ENCODE measurements around the gene NDUFA8. TPM values are rescaled to one million over a fixed set of nuclear protein-coding genes. Genes with fewer than 3 reads are reported as not detected.

The NDUFA8 gene
- total RNA-seq, 1 experiment from 2014 or later = 60.7 TPM

DNA sequence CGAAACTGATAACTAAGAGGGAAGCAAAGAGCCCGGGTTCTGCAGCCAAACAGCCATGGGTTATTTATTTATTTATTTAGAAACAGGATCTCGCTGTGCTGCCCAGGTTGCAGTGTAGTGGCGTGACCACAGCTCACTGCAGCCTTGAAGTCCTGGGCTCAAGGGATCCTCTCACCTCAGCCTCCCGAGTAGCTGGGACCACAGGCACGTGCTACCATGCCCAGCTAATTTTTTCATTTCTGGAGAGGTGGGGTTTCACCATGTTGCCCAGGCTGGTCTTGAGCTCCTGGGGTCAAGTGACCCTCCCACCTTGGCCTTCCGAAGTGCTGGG is 24.1 kb downstream of the NDUFA8 start:
- Histone ChIP-seq H3K9me3 (ENCODE audit: control insufficient read depth, low read depth, low read length) (no peaks in the 10 kb centered on the region), H4K5ac (ENCODE audit: insufficient read length, low read depth, low read length) (no peak overlapping the region), H3K4me1 (ENCODE audit: insufficient read depth, low read length) (peaks cover 10% of the 10 kb centered on the region; the same call in 1 of the 2 replicates), H3K23me2 (ENCODE audit: insufficient read length, low read depth, low read length, poor library complexity, severe bottlenecking) (no peaks in the 10 kb centered on the region), H4K91ac (ENCODE audit: insufficient read length, low read depth, low read length) (no peak overlapping the region), H4K20me1 (ENCODE audit: control insufficient read depth, insufficient read depth, insufficient read length) (no peaks in the 10 kb centered on the region), H3K56ac (ENCODE audit: insufficient read length, low read depth, low read length) (no peak overlapping the region), H3K18ac (ENCODE audit: insufficient read length, low read depth, low read length) (no peak overlapping the region), H3K4me2 (ENCODE audit: insufficient read depth, insufficient read length, low read length) (no peak overlapping the region), H3K79me1 (ENCODE audit: insufficient read depth, low read depth, low read length, poor library complexity, severe bottlenecking) (no peaks in the 10 kb centered on the region), H3K79me2 (ENCODE audit: insufficient read depth, low read length) (no peaks in the 10 kb centered on the region), H2AFZ (ENCODE audit: low read length) (no peak overlapping the region), H3K27ac (ENCODE audit: insufficient read length, low read depth, low read length) (no peak overlapping the region), H3K23ac (ENCODE audit: insufficient read length, low read depth, low read length) (no peak overlapping the region), H2BK15ac (ENCODE audit: low read depth, low read length) (no peak overlapping the region), H3T11ph (ENCODE audit: low read length) (no peak overlapping the region), H2BK5ac (ENCODE audit: insufficient read length, low read length) (no peak overlapping the region), H4K8ac (replicated peaks; ENCODE audit: insufficient read length, low read depth, low read length) (no peak overlapping the region), H3K9ac (ENCODE audit: extremely low read depth, insufficient read length, low read length) (no peak overlapping the region), H3K14ac (ENCODE audit: insufficient read depth, low read length) (no peak overlapping the region), H3K27me3 (ENCODE audit: insufficient read depth, low read length) (no peaks in the 10 kb centered on the region), H2BK20ac (ENCODE audit: low read depth, low read length, poor library complexity, severe bottlenecking) (no peak overlapping the region), H3K4ac (ENCODE audit: low read depth, low read length) (no peak overlapping the region), H2AK5ac (ENCODE audit: insufficient read length, low read length) (no peak overlapping the region), H2BK12ac (ENCODE audit: insufficient read length, low read depth, low read length) (no peak overlapping the region), H2BK120ac (ENCODE audit: low read depth, low read length, poor library complexity, severe bottlenecking) (no peak overlapping the region)
- Mint-ChIP-seq H3K9me3 (no peaks in the 10 kb centered on the region; a peak in 1 of 5 replicates), H3K4me1 (peaks cover 46 to 64% of the 10 kb centered on the region in 2 experiments), H3K27me3 (ENCODE audit: low read depth) (peaks cover 32% of the 10 kb centered on the region), H3K36me3 (ENCODE audit: insufficient read depth in 1 of 3, low read depth in 3 of 3) (no peaks in the 10 kb centered on the region; a peak in 1 of 7 replicates), H3K4me3 (no peak overlapping the region), H3K27ac (no peak overlapping the region; a peak in 1 of 7 replicates)
- TF ChIP-seq CTCF (conservative IDR thresholded peaks at IDR 0.05) = no peak
- no CpG with 5 or more reads among the region's 7 CpGs for WGBS (ENCODE audit: extremely low coverage, insufficient read length, low lambda C conversion rate)
- DNase-seq = no peak

Measured in H9 (cell line).